ENCODE data around the gene APLF. TPM values are rescaled to one million over a fixed set of nuclear protein-coding genes. Genes with fewer than 3 reads are reported as not detected.

APLF gene
- total and polyA plus RNA-seq, 2 of the 8 experiments (the other 6 are each of a cell fraction or from before 2014, with no cell fraction given) = 4.4 to 7.3 TPM

DNA sequence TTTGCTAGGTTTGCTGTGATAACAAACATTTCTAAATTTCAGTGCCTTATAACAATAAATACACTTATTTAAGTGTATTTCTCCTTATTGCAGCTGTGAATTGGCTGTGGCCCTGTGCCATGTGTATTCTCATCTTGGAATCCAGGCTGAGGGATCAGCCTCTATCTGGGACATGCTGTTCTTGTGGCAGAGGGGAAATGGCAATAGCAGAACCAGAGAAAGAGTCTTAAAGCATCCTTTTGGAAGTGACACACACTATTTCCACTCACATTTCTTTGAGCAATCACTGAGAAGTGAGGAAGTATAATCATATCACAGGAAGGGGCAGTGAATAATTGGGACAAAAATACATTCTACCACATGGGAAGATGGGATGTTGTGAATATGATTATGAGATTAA, 109.8 kb downstream of the APLF start:
- POLR2A ChIA-PET (ENCODE audit: partially characterized antibody) = no interaction called here
- CTCF ChIA-PET (ENCODE audit: partially characterized antibody) = interaction anchor here (0.7 to 3.0 kb wide), 4 partner anchors 17 to 130 kb away, joined by 3 to 20 read pairs (median 4); no protein-coding TSS in a partner anchor

More for the DNA sequence above, 109.8 kb downstream of the APLF start:
- no peak overlapping the region for H3K4me2 ChIP-seq (ENCODE audit: insufficient read depth in 1 of 2, low read depth in 2 of 2, low read length in 2 of 2)
- no peak overlapping the region for H3K4me3 ChIP-seq (ENCODE audit: extremely low read depth in 1 of 4, insufficient read depth in 2 of 4, low read depth in 3 of 4, low read length in 4 of 4)
- no peaks in the 10 kb centered on the region for H3K4me1 ChIP-seq (replicated peaks in 1 of 4; ENCODE audit: control insufficient read depth in 3 of 4, insufficient read depth in 4 of 4, low read length in 3 of 4)
- no peak overlapping the region for H2AK5ac ChIP-seq (ENCODE audit: low read depth, low read length)
- H3K4ac ChIP-seq (replicated peaks; ENCODE audit: insufficient read length, low read depth, low read length) = no peak overlapping the region
- H3K18ac ChIP-seq (ENCODE audit: extremely low read depth, low read length) = no peak overlapping the region
- no peaks in the 10 kb centered on the region for H3K79me1 ChIP-seq (ENCODE audit: low read depth, low read length)
- H3K27me3 ChIP-seq (replicated peaks in 1 of 4; ENCODE audit: control insufficient read depth in 3 of 4, extremely low read depth in 1 of 4, insufficient read depth in 3 of 4, low read length in 3 of 4) = no peaks in the 10 kb centered on the region
- no peak overlapping the region for H3K27ac ChIP-seq (ENCODE audit: low read depth, low read length)
- no peak overlapping the region for H2BK5ac ChIP-seq (ENCODE audit: low read depth, low read length)
- TF ChIP-seq MAFK (IDR thresholded peaks at IDR 0.05; ENCODE audit: low read depth, low read length) (no peak), CREB1 (IDR thresholded peaks at IDR 0.05) (no peak), BRCA1 (IDR thresholded peaks at IDR 0.05; ENCODE audit: low read depth, low read length) (no peak), GTF2F1 (IDR thresholded peaks at IDR 0.05; ENCODE audit: borderline replicate concordance, low read depth, low read length) (no peak)
- TF ChIP-seq, protein P1, sequence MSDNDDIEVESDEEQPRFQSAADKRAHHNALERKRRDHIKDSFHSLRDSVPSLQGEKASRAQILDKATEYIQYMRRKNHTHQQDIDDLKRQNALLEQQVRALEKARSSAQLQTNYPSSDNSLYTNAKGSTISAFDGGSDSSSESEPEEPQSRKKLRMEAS (IDR thresholded peaks at IDR 0.05) = no peak
- H3K9ac ChIP-seq (replicated peaks in 1 of 4; ENCODE audit: extremely low read depth in 1 of 4, low read depth in 3 of 4, low read length in 3 of 4) = no peak overlapping the region
- no peak for DNase-seq (ENCODE audit: low read depth in 1 of 2, low spot score in 2 of 2)
- no peak overlapping the region for H3K14ac ChIP-seq (ENCODE audit: insufficient read length)
- H2BK15ac ChIP-seq (ENCODE audit: low read length) = no peak overlapping the region
- H3K23me2 ChIP-seq (ENCODE audit: low read depth, low read length) = no peaks in the 10 kb centered on the region
- no peak overlapping the region for H3K23ac ChIP-seq (ENCODE audit: insufficient read length)
- H4K20me1 ChIP-seq (replicated peaks in 1 of 2; ENCODE audit: control insufficient read depth in 1 of 2, insufficient read depth in 2 of 2, low read length in 2 of 2) = no peaks in the 10 kb centered on the region
- no peak overlapping the region for H2BK120ac ChIP-seq (replicated peaks; ENCODE audit: low read depth, low read length)
- no peak overlapping the region for H2BK20ac ChIP-seq (ENCODE audit: low read length)
- H3K79me2 ChIP-seq (ENCODE audit: control insufficient read depth in 1 of 2, insufficient read depth in 2 of 2, low read length in 2 of 2) = no peaks in the 10 kb centered on the region
- FAIRE-seq = no peak
- no peak overlapping the region for H2AFZ ChIP-seq (ENCODE audit: low read length)
- H4K5ac ChIP-seq (ENCODE audit: insufficient read length, low read depth, low read length) = no peak overlapping the region
- H3K9me3 ChIP-seq (ENCODE audit: insufficient read depth in 2 of 2, low read depth in 1 of 2, low read length in 1 of 2) = no peaks in the 10 kb centered on the region
- H4K91ac ChIP-seq (replicated peaks; ENCODE audit: insufficient read length, low read length) = no peak overlapping the region
- H2BK12ac ChIP-seq (ENCODE audit: low read depth, low read length) = no peak overlapping the region
- no peak overlapping the region for H4K8ac ChIP-seq (ENCODE audit: extremely low read depth, insufficient read depth, low read length)
- H3K56ac ChIP-seq (replicated peaks; ENCODE audit: insufficient read length, low read depth, low read length) = no peak overlapping the region
- H3K36me3 ChIP-seq (ENCODE audit: control insufficient read depth in 2 of 4, insufficient read depth in 4 of 4, low read length in 3 of 4) = no peaks in the 10 kb centered on the region
